ENCODE results near the gene CDC6.

- TF ChIP-seq SIN3A (IDR thresholded peaks at IDR 0.05; ENCODE audit: borderline replicate concordance, insufficient read depth, low read length): no peak
- no peak for TF ChIP-seq POLR2AphosphoS5 (IDR thresholded peaks at IDR 0.05; ENCODE audit: low read depth, low read length)
Measured at GRCh38 chr17:40323391-40324381, 36.0 kb downstream of the CDC6 start.

All from PFSK-1 (cell line).